ENCODE data around the gene FANCD2.

Gene FANCD2

GRCh38 chr3:10026084-10026890 lies at the start of gene FANCD2:
Gene FANCD2 (plus strand): TSS chr3:10026437. CDS start chr3:10028658, 2,221 bp downstream.
- DNase-seq (ENCODE audit: extremely low read depth, low read depth) = no peak
- peak within 1 kb of the TSS; percentile 89 for H3K4me3 ChIP-seq (replicated peaks; ENCODE audit: low read depth, low read length)
- no peak for TF ChIP-seq CTCF (IDR thresholded peaks at IDR 0.05; ENCODE audit: low read depth, low read length, missing control alignments)

- no peak overlapping the region for H3K4me3 ChIP-seq (replicated peaks; ENCODE audit: low read depth, low read length)
- TF ChIP-seq CTCF (IDR thresholded peaks at IDR 0.05; ENCODE audit: low read depth, low read length, missing control alignments) = no peak
- DNase-seq (ENCODE audit: extremely low read depth, low read depth) = peak; percentile 79
These were observed 49.2 kb upstream of the FANCD2 start for GRCh38 chr3:9976721-9977709.

GRCh38 chr3:9978710-9979305 lies 47.4 kb upstream of the FANCD2 start:
- no peak for TF ChIP-seq CTCF (IDR thresholded peaks at IDR 0.05; ENCODE audit: low read depth, low read length, missing control alignments)
- DNase-seq (ENCODE audit: extremely low read depth, low read depth) = no peak
- H3K4me3 ChIP-seq (replicated peaks; ENCODE audit: low read depth, low read length) = no peak overlapping the region

- no peak for TF ChIP-seq CTCF (IDR thresholded peaks at IDR 0.05; ENCODE audit: low read depth, low read length, missing control alignments)
- H3K4me3 ChIP-seq (replicated peaks; ENCODE audit: low read depth, low read length) = no peak overlapping the region
- no peak for DNase-seq (ENCODE audit: extremely low read depth, low read depth)
These were observed 46.0 kb upstream of the FANCD2 start for GRCh38 chr3:9980251-9980650.

- TF ChIP-seq CTCF (IDR thresholded peaks at IDR 0.05; ENCODE audit: low read depth, low read length, missing control alignments) = no peak
- no peak for DNase-seq (ENCODE audit: extremely low read depth, low read depth)
- peak overlapping the region; percentile 96 for H3K4me3 ChIP-seq (replicated peaks; ENCODE audit: low read depth, low read length)
These were observed 40.0 kb upstream of the FANCD2 start for GRCh38 chr3:9986230-9986725.

- no peak for TF ChIP-seq CTCF (IDR thresholded peaks at IDR 0.05; ENCODE audit: low read depth, low read length, missing control alignments)
- DNase-seq (ENCODE audit: extremely low read depth, low read depth) = no peak
- H3K4me3 ChIP-seq (replicated peaks; ENCODE audit: low read depth, low read length) = no peak overlapping the region
These were observed 32.0 kb upstream of the FANCD2 start for GRCh38 chr3:9994086-9994844.

Data from HFF-Myc (cell line).